ENCODE measurements around the gene SGK1. TPM values are rescaled to one million over a fixed set of nuclear protein-coding genes. Genes with fewer than 3 reads are reported as not detected.

The SGK1 gene
- total and polyA plus RNA-seq, 7 experiments from 2014 or later, result 6.9 to 443 (median 21.3) TPM

- Histone ChIP-seq H3K36me3 (ENCODE audit: control insufficient read depth in 2 of 3, insufficient read depth in 3 of 3, low read length in 3 of 3) (peaks cover 0 to 3% (median 0%) of the 10 kb centered on the region in 3 experiments), H3K4me3 (ENCODE audit: low read length) (peak overlapping the region; percentile 73), H3K9me3 (ENCODE audit: control insufficient read depth in 2 of 3, low read length in 3 of 3) (no peaks in the 10 kb centered on the region), H3K27ac (ENCODE audit: low read depth, low read length) (peak overlapping the region; percentile 79), H3K4me1 (ENCODE audit: control insufficient read depth in 2 of 2, insufficient read depth in 2 of 2, low read length in 2 of 2) (peaks cover 11 to 17% of the 10 kb centered on the region in 2 donors), H3K27me3 (ENCODE audit: control insufficient read depth in 2 of 2, insufficient read depth in 2 of 2, low read length in 2 of 2) (no peaks in the 10 kb centered on the region)
- peaks cover 24 to 53% (median 39%) of the 10 kb centered on the region in 7 donors for H3K4me1 Mint-ChIP-seq
- H3K36me3 Mint-ChIP-seq, result peaks cover 0 to 6% (median 3%) of the 10 kb centered on the region in 5 donors
- intact Hi-C loops (cut with micrococcal nuclease), result loop anchor here (1.0 to 5.0 kb wide), 11 partner anchors 62 to 1704 kb away; partner anchors contain the start of genes AHI1 (in 1 of the 2) and RPS12 (in 1 of the 2)
- peaks cover 0 to 2% (median 0%) of the 10 kb centered on the region in 11 donors for H3K9me3 Mint-ChIP-seq
- ATAC-seq, result peak; percentile 74
- POLR2A ChIA-PET, result interaction anchor here (0.5 to 3.4 kb wide), 11 partner anchors 61 to 462 kb away, joined by 3 to 15 read pairs (median 3); partner anchors contain the start of gene SGK1
- H3K27me3 Mint-ChIP-seq, result no peaks in the 10 kb centered on the region
- peak; percentile 46 to 91 (median 83) for DNase-seq
- CTCF ChIA-PET, result interaction anchor here (0.7 to 4.1 kb wide), 14 partner anchors 17 to 642 kb away, joined by 3 to 40 read pairs (median 4); partner anchors contain the start of gene SGK1
- peak overlapping the region; percentile 86 to 99 (median 96) for H3K4me3 Mint-ChIP-seq
- peak overlapping the region; percentile 90 to 99 (median 97) for H3K27ac Mint-ChIP-seq
Observed at GRCh38 chr6:134178161-134179044, 139.5 kb downstream of the SGK1 start.

GRCh38 chr6:134177753-134178160, 140.2 kb downstream of the SGK1 start:
- ChIA-PET POLR2A (interaction anchor here (0.6 to 3.4 kb wide), 9 partner anchors 62 to 463 kb away, joined by 3 to 15 read pairs (median 3); partner anchors contain the start of gene SGK1), CTCF (interaction anchor here (0.7 to 4.1 kb wide), 14 partner anchors 17 to 642 kb away, joined by 3 to 40 read pairs (median 4); partner anchors contain the start of gene SGK1)
- Histone ChIP-seq H3K27me3 (ENCODE audit: control insufficient read depth in 2 of 2, insufficient read depth in 2 of 2, low read length in 2 of 2) (no peaks in the 10 kb centered on the region), H3K9me3 (ENCODE audit: control insufficient read depth in 2 of 3, low read length in 3 of 3) (no peaks in the 10 kb centered on the region), H3K4me1 (ENCODE audit: control insufficient read depth in 2 of 2, insufficient read depth in 2 of 2, low read length in 2 of 2) (peaks cover 11 to 22% of the 10 kb centered on the region in 2 donors), H3K36me3 (ENCODE audit: control insufficient read depth in 2 of 3, insufficient read depth in 3 of 3, low read length in 3 of 3) (peaks cover 0 to 5% (median 4%) of the 10 kb centered on the region in 3 experiments), H3K4me3 (ENCODE audit: low read length) (peak overlapping the region; percentile 73), H3K27ac (ENCODE audit: low read depth, low read length) (peak overlapping the region; percentile 79)
- Mint-ChIP-seq H3K4me3 (peak overlapping the region; percentile 86 to 99 (median 96)), H3K9me3 (peaks cover 0 to 2% (median 0%) of the 10 kb centered on the region in 11 donors), H3K36me3 (peaks cover 0 to 12% (median 8%) of the 10 kb centered on the region in 5 donors), H3K27me3 (no peaks in the 10 kb centered on the region), H3K27ac (peak overlapping the region; percentile 90 to 99 (median 97)), H3K4me1 (peaks cover 27 to 55% (median 46%) of the 10 kb centered on the region in 7 donors)
- no peak for DNase-seq
- intact Hi-C loops (cut with micrococcal nuclease), result loop anchor here (1.0 to 5.0 kb wide), 11 partner anchors 63 to 1705 kb away; partner anchors contain the start of genes AHI1 (in 1 of the 2) and RPS12 (in 1 of the 2)
- ATAC-seq, result no peak

- Mint-ChIP-seq H3K4me1 (peaks cover 27 to 56% (median 50%) of the 10 kb centered on the region in 7 donors), H3K27ac (peak overlapping the region; percentile 37 to 99 (median 97)), H3K9me3 (peaks cover 0 to 2% (median 0%) of the 10 kb centered on the region in 11 donors), H3K4me3 (peak overlapping the region; percentile 36 to 99 (median 96)), H3K36me3 (peaks cover 0 to 17% (median 11%) of the 10 kb centered on the region in 5 donors), H3K27me3 (no peaks in the 10 kb centered on the region)
- H3K27ac ChIP-seq (ENCODE audit: low read depth, low read length), result peak overlapping the region; percentile 79
- ATAC-seq (no peak), DNase-seq (no peak)
- POLR2A ChIA-PET, result interaction anchor here (0.5 to 3.4 kb wide), 8 partner anchors 63 to 464 kb away, joined by 3 to 15 read pairs (median 5); partner anchors contain the start of gene SGK1
- peaks cover 3 to 10% (median 9%) of the 10 kb centered on the region in 3 experiments for H3K36me3 ChIP-seq (ENCODE audit: control insufficient read depth in 2 of 3, insufficient read depth in 3 of 3, low read length in 3 of 3)
- H3K4me3 ChIP-seq (ENCODE audit: low read length), result no peak overlapping the region
- H3K4me1 ChIP-seq (ENCODE audit: control insufficient read depth in 2 of 2, insufficient read depth in 2 of 2, low read length in 2 of 2), result peaks cover 11 to 28% of the 10 kb centered on the region in 2 donors
- intact Hi-C loops (cut with micrococcal nuclease), result loop anchor here in 1 of 2 donors (5.0 kb wide), 4 partner anchors 275 to 1705 kb away; partner anchors contain the start of genes AHI1 and RPS12
- H3K27me3 ChIP-seq (ENCODE audit: control insufficient read depth in 2 of 2, insufficient read depth in 2 of 2, low read length in 2 of 2), result no peaks in the 10 kb centered on the region
- H3K9me3 ChIP-seq (ENCODE audit: control insufficient read depth in 2 of 3, low read length in 3 of 3), result no peaks in the 10 kb centered on the region
- CTCF ChIA-PET, result interaction anchor here (0.7 to 4.1 kb wide), 7 partner anchors 18 to 464 kb away, joined by 3 to 40 read pairs (median 4); partner anchors contain the start of gene SGK1
Observed at GRCh38 chr6:134177236-134177635, 140.7 kb downstream of the SGK1 start.

- H3K4me3 ChIP-seq (ENCODE audit: low read length), result peak overlapping the region; percentile 71
- peak in 2 of 9 donors; percentile 9 to 14 for DNase-seq
- peaks cover 34 to 64% (median 58%) of the 10 kb centered on the region in 7 donors for H3K4me1 Mint-ChIP-seq
Observed at GRCh38 chr6:134176264-134176975, 141.5 kb downstream of the SGK1 start.

GRCh38 chr6:134175532-134176263, 142.2 kb downstream of the SGK1 start:
- no peaks in the 10 kb centered on the region for H3K27me3 Mint-ChIP-seq
- intact Hi-C loops (cut with micrococcal nuclease), result loop anchor here (2.0 to 5.0 kb wide), 8 partner anchors 61 to 1707 kb away; partner anchors contain the start of genes AHI1 (in 1 of the 2) and RPS12 (in 1 of the 2)
- peak in 4 of 9 donors; percentile 23 to 33 (median 26) for DNase-seq
- H3K27ac ChIP-seq (ENCODE audit: low read depth, low read length), result peak overlapping the region; percentile 88
- H3K4me3 Mint-ChIP-seq, result peak overlapping the region; percentile 86 to 100 (median 96)
- H3K9me3 ChIP-seq (ENCODE audit: control insufficient read depth in 2 of 3, low read length in 3 of 3), result no peaks in the 10 kb centered on the region
- peaks cover 5 to 33% (median 24%) of the 10 kb centered on the region in 5 donors for H3K36me3 Mint-ChIP-seq
- peaks cover 11 to 43% of the 10 kb centered on the region in 2 donors for H3K4me1 ChIP-seq (ENCODE audit: control insufficient read depth in 2 of 2, insufficient read depth in 2 of 2, low read length in 2 of 2)
- peak overlapping the region; percentile 87 to 98 (median 94) for H3K27ac Mint-ChIP-seq
- POLR2A ChIA-PET, result interaction anchor here (0.6 to 3.4 kb wide), 4 partner anchors 17 to 1253 kb away, joined by 3 to 15 read pairs (median 4); no protein-coding TSS in a partner anchor
- no peaks in the 10 kb centered on the region for H3K27me3 ChIP-seq (ENCODE audit: control insufficient read depth in 2 of 2, insufficient read depth in 2 of 2, low read length in 2 of 2)
- CTCF ChIA-PET, result interaction anchor here (4.1 kb wide), 1 partner anchor 466 kb away, joined by 40 read pairs; no protein-coding TSS in a partner anchor
- no peak for ATAC-seq
- peaks cover 0 to 2% (median 0%) of the 10 kb centered on the region in 11 donors for H3K9me3 Mint-ChIP-seq
- peaks cover 41 to 71% (median 65%) of the 10 kb centered on the region in 7 donors for H3K4me1 Mint-ChIP-seq
- H3K36me3 ChIP-seq (ENCODE audit: control insufficient read depth in 2 of 3, insufficient read depth in 3 of 3, low read length in 3 of 3), result peaks cover 9 to 25% (median 19%) of the 10 kb centered on the region in 3 experiments
- peak overlapping the region; percentile 71 for H3K4me3 ChIP-seq (ENCODE audit: low read length)

More at GRCh38 chr6:134176264-134176975, 141.5 kb downstream of the SGK1 start:
- Mint-ChIP-seq H3K9me3 (peaks cover 0 to 2% (median 0%) of the 10 kb centered on the region in 11 donors), H3K27me3 (no peaks in the 10 kb centered on the region), H3K4me3 (peak overlapping the region; percentile 86 to 100 (median 96)), H3K36me3 (peaks cover 0 to 25% (median 17%) of the 10 kb centered on the region in 5 donors), H3K27ac (peak overlapping the region; percentile 90 to 98 (median 95))
- intact Hi-C loops (cut with micrococcal nuclease), result loop anchor here in 1 of 2 donors (5.0 kb wide), 4 partner anchors 276 to 1706 kb away; partner anchors contain the start of genes AHI1 and RPS12
- ChIA-PET POLR2A (interaction anchor here (0.6 to 3.4 kb wide), 5 partner anchors 16 to 1252 kb away, joined by 3 to 15 read pairs (median 4); no protein-coding TSS in a partner anchor), CTCF (interaction anchor here (0.8 to 4.1 kb wide), 3 partner anchors 142 to 764 kb away, joined by 3 to 40 read pairs (median 8); partner anchors contain the start of gene SGK1)
- ATAC-seq, result no peak
- Histone ChIP-seq H3K36me3 (ENCODE audit: control insufficient read depth in 2 of 3, insufficient read depth in 3 of 3, low read length in 3 of 3) (peaks cover 9 to 18% (median 17%) of the 10 kb centered on the region in 3 experiments), H3K9me3 (ENCODE audit: control insufficient read depth in 2 of 3, low read length in 3 of 3) (no peaks in the 10 kb centered on the region), H3K27me3 (ENCODE audit: control insufficient read depth in 2 of 2, insufficient read depth in 2 of 2, low read length in 2 of 2) (no peaks in the 10 kb centered on the region), H3K27ac (ENCODE audit: low read depth, low read length) (peak overlapping the region; percentile 88), H3K4me1 (ENCODE audit: control insufficient read depth in 2 of 2, insufficient read depth in 2 of 2, low read length in 2 of 2) (peaks cover 11 to 36% of the 10 kb centered on the region in 2 donors)
